Erythroblast (primary cell): ENCODE data around the gene NR1H4.

Experiments used
- GATA1 ChIP-seq: IDR thresholded peaks from 2 replicates; pipeline ENCODE4 v1.6.1; 2011; ENCODE audit warnings: low read depth, mild to moderate bottlenecking, control low read depth, low read length, moderate library complexity
- POLR2A ChIP-seq: IDR thresholded peaks from 2 replicates; pipeline ENCODE4 v1.6.1; 2011; ENCODE audit warnings: mild to moderate bottlenecking, low read length

GRCh38 chr12:100434177-100434576 lies 39.5 kb upstream of the NR1H4 start:
- TF ChIP-seq POLR2A = no peak
- no peak for TF ChIP-seq GATA1
